ENCODE results near the gene ZNF532. TPM values are rescaled to one million over a fixed set of nuclear protein-coding genes. Genes with fewer than 3 reads are reported as not detected.

Gene ZNF532
- total RNA-seq, 4 donors from 2014 or later = 98.7 to 125 (median 113) TPM

DNA sequence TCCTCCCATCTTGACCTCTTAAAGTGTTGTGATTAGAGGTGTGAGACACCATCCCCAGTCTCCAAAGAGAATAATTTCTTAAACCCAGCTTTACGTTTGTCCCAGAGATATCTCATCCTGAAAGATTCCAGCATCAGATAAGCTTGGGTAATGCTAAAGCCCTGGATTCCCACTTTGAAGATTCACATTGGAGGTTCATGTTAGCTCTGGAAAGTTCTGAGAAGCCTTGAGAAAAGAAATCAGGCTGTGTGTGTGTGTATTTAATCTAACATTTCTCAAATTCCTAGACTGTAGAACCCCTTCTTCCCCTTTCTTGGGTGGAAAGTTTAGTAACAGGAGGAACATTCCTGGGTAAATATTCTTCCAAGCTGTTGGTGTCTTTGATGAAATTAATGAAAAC is 18.0 kb downstream of the ZNF532 start:
- H3K4me3 ChIP-seq = no peak overlapping the region
- 40 to 53% methylated on average over 1 of the region's 1 CpG for WGBS, 2 donors
- H3K27me3 ChIP-seq = no peaks in the 10 kb centered on the region
- peaks cover 0 to 27% (median 0%) of the 10 kb centered on the region in 3 donors for H3K36me3 ChIP-seq
- H3K4me1 ChIP-seq = peaks cover 4 to 59% (median 20%) of the 10 kb centered on the region in 4 donors
- no peaks in the 10 kb centered on the region for H3K9me3 ChIP-seq
- DNase-seq (ENCODE audit: low spot score in 2 of 2) = no peak
- TF ChIP-seq POLR2A (IDR thresholded peaks at IDR 0.05) (no peak), EP300 (IDR thresholded peaks at IDR 0.05) (no peak)
- TF ChIP-seq, protein P1, sequence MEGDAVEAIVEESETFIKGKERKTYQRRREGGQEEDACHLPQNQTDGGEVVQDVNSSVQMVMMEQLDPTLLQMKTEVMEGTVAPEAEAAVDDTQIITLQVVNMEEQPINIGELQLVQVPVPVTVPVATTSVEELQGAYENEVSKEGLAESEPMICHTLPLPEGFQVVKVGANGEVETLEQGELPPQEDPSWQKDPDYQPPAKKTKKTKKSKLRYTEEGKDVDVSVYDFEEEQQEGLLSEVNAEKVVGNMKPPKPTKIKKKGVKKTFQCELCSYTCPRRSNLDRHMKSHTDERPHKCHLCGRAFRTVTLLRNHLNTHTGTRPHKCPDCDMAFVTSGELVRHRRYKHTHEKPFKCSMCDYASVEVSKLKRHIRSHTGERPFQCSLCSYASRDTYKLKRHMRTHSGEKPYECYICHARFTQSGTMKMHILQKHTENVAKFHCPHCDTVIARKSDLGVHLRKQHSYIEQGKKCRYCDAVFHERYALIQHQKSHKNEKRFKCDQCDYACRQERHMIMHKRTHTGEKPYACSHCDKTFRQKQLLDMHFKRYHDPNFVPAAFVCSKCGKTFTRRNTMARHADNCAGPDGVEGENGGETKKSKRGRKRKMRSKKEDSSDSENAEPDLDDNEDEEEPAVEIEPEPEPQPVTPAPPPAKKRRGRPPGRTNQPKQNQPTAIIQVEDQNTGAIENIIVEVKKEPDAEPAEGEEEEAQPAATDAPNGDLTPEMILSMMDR (IDR thresholded peaks at IDR 0.05) = no peak
- peak overlapping the region in 3 of 4 donors; percentile 2 to 70 (median 53) for H3K27ac ChIP-seq

DNA sequence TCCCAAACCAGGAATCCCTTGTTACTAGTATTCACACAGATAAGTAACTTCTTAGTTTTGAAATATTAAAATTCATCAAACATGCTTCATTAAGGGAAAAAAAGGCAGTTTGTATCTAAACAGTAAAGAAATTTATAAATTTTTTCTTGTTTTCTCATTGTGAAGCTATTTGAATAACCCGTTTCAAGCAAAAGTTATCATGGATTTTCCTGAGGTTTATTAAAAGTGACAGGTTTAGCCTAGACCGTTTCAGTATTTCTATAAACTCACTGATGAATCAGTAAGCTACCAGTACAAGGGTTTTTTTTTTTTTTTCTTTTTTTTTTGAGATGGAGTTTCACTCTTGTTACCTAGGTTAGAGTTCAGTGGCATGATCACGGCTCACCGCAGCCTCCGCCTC is 20.0 kb downstream of the ZNF532 start:
- no peak for DNase-seq (ENCODE audit: low spot score in 2 of 2)
- 92 to 93% methylated on average over 5 of the region's 5 CpGs for WGBS, 2 donors
- TF ChIP-seq EP300 (IDR thresholded peaks at IDR 0.05) (no peak), POLR2A (IDR thresholded peaks at IDR 0.05) (no peak)
- TF ChIP-seq, protein P1 (IDR thresholded peaks at IDR 0.05) = no peak
- H3K27me3 ChIP-seq = no peaks in the 10 kb centered on the region
- no peak overlapping the region for H3K4me3 ChIP-seq
- peaks cover 0 to 11% (median 0%) of the 10 kb centered on the region in 3 donors for H3K36me3 ChIP-seq
- H3K9me3 ChIP-seq = no peaks in the 10 kb centered on the region
- no peak overlapping the region for H3K27ac ChIP-seq
- peaks cover 4 to 64% (median 20%) of the 10 kb centered on the region in 4 donors for H3K4me1 ChIP-seq

GRCh38 chr18:58886431-58886830 is 21.8 kb downstream of the ZNF532 start:
- Histone ChIP-seq H3K4me3 (no peak overlapping the region), H3K27me3 (no peaks in the 10 kb centered on the region), H3K4me1 (peaks cover 4 to 59% (median 17%) of the 10 kb centered on the region in 4 donors), H3K27ac (peak overlapping the region; percentile 66 to 93 (median 81)), H3K9me3 (no peaks in the 10 kb centered on the region), H3K36me3 (peaks cover 0 to 11% (median 0%) of the 10 kb centered on the region in 3 donors)
- TF ChIP-seq EP300 (IDR thresholded peaks at IDR 0.05) (no peak), POLR2A (IDR thresholded peaks at IDR 0.05) (no peak)
- TF ChIP-seq, protein P1 (IDR thresholded peaks at IDR 0.05) = no peak
- DNase-seq (ENCODE audit: low spot score in 2 of 2) = no peak
- WGBS, 2 donors = 55 to 66% methylated on average over 3 of the region's 3 CpGs

GRCh38 chr18:58886864-58887612 is 22.4 kb downstream of the ZNF532 start:
- TF ChIP-seq, protein P1 (IDR thresholded peaks at IDR 0.05) = no peak
- TF ChIP-seq EP300 (IDR thresholded peaks at IDR 0.05) = peak in 1 of 2 donors; percentile 59
- peak overlapping the region in 3 of 4 donors; percentile 15 to 29 (median 20) for H3K4me3 ChIP-seq
- H3K27ac ChIP-seq = peak overlapping the region; percentile 66 to 93 (median 81)

DNA sequence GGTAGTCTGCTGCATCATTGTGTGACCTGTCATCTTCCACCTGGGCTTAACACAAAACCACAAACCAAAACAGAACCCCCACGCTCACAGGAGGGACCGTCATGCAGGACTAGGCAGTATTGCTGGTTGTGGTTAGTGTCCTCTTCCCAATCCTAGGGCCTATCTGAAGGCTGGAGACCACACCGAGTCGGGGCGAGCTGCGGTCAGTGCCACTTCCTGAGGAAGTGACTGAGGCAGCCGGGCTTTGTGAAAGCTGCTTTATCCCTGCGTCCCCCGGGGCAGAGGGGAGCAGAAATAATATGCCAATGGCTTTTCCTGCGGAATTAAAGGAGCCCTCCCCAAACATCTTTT is 22.9 kb downstream of the ZNF532 start:
- Histone ChIP-seq H3K27me3 (no peaks in the 10 kb centered on the region), H3K36me3 (peaks cover 0 to 11% (median 0%) of the 10 kb centered on the region in 3 donors), H3K27ac (peak overlapping the region; percentile 66 to 93 (median 81)), H3K9me3 (no peaks in the 10 kb centered on the region), H3K4me3 (peak overlapping the region in 3 of 4 donors; percentile 15 to 29 (median 20)), H3K4me1 (peaks cover 4 to 59% (median 15%) of the 10 kb centered on the region in 4 donors)
- peak; percentile 51 to 56 for DNase-seq (ENCODE audit: low spot score in 2 of 2)
- WGBS, 2 donors = 10 to 11% methylated on average over 10 of the region's 10 CpGs
- TF ChIP-seq POLR2A (IDR thresholded peaks at IDR 0.05) (peak in 1 of 2 donors; percentile 16), EP300 (IDR thresholded peaks at IDR 0.05) (peak in 1 of 2 donors; percentile 64)
- TF ChIP-seq, protein P1 (IDR thresholded peaks at IDR 0.05) = no peak

More at GRCh38 chr18:58886864-58887612, 22.4 kb downstream of the ZNF532 start:
- Histone ChIP-seq H3K9me3 (no peaks in the 10 kb centered on the region), H3K36me3 (peaks cover 0 to 11% (median 0%) of the 10 kb centered on the region in 3 donors), H3K4me1 (peaks cover 4 to 59% (median 15%) of the 10 kb centered on the region in 4 donors), H3K27me3 (no peaks in the 10 kb centered on the region)
- 42 to 47% methylated on average over 8 of the region's 8 CpGs for WGBS, 2 donors
- DNase-seq (ENCODE audit: low spot score in 2 of 2) = peak in 1 of 2 donors; percentile 36

All from tibial nerve (tissue), 4 donors.